IPS-18a (cell line): Measurements from ENCODE around the gene SSTR4.

Experiments
- H3K27ac ChIP-seq: one replicate; pipeline ENCODE4 v1.5.1; 2013; ENCODE audit warnings: low read length
- H3K27me3 ChIP-seq: one replicate; pipeline ENCODE4 v1.6.1; 2013; ENCODE audit warnings: mild to moderate bottlenecking, low read length; ENCODE audit not compliant: control insufficient read depth, insufficient read depth
- H3K36me3 ChIP-seq: one replicate; pipeline ENCODE4 v1.6.1; 2013; ENCODE audit warnings: low read depth, low read length; ENCODE audit not compliant: control insufficient read depth
- H3K4me1 ChIP-seq: one replicate; pipeline ENCODE4 v1.6.1; 2013; ENCODE audit warnings: low read depth, low read length; ENCODE audit not compliant: control insufficient read depth
- H3K4me3 ChIP-seq: one replicate; pipeline ENCODE4 v1.5.1; 2013; ENCODE audit warnings: low read length
- H3K9ac ChIP-seq: one replicate; pipeline ENCODE4 v1.6.1; 2013; ENCODE audit warnings: mild to moderate bottlenecking, low read length, moderate library complexity
- H3K9me3 ChIP-seq: one replicate; pipeline ENCODE4 v1.6.1; 2013; ENCODE audit warnings: low read depth, low read length; ENCODE audit not compliant: control insufficient read depth

Gene SSTR4

GRCh38 chr20:23060629-23061028 lies 25.5 kb downstream of the SSTR4 start:
- H3K4me3 ChIP-seq, result no peak overlapping the region
- H3K4me1 ChIP-seq, result peaks cover 22% of the 10 kb centered on the region
- H3K9ac ChIP-seq, result no peak overlapping the region
- H3K9me3 ChIP-seq, result no peaks in the 10 kb centered on the region
- H3K36me3 ChIP-seq, result no peaks in the 10 kb centered on the region
- no peak overlapping the region for H3K27ac ChIP-seq
- no peaks in the 10 kb centered on the region for H3K27me3 ChIP-seq

DNA sequence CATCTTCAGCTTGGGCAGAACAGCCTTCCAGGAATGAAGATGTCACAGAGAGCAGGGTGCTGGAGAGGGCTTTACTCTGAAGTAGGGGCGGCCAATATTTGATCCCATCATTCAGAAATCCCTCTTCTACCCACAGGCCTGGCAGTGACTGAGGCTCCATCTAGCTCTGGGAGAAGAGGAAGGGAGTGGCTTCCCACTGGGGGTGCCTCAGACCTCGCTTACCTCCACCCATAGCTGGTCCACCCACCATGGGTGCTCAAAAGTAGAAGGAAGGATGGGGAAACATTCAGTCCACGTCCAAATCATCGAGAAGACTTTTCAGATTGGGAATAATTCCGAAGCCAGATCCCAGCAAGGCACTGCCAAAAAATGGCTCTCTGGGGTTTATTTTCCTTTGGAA lies 26.1 kb downstream of the SSTR4 start:
- H3K36me3 ChIP-seq, result no peaks in the 10 kb centered on the region
- H3K4me1 ChIP-seq, result peaks cover 25% of the 10 kb centered on the region

DNA sequence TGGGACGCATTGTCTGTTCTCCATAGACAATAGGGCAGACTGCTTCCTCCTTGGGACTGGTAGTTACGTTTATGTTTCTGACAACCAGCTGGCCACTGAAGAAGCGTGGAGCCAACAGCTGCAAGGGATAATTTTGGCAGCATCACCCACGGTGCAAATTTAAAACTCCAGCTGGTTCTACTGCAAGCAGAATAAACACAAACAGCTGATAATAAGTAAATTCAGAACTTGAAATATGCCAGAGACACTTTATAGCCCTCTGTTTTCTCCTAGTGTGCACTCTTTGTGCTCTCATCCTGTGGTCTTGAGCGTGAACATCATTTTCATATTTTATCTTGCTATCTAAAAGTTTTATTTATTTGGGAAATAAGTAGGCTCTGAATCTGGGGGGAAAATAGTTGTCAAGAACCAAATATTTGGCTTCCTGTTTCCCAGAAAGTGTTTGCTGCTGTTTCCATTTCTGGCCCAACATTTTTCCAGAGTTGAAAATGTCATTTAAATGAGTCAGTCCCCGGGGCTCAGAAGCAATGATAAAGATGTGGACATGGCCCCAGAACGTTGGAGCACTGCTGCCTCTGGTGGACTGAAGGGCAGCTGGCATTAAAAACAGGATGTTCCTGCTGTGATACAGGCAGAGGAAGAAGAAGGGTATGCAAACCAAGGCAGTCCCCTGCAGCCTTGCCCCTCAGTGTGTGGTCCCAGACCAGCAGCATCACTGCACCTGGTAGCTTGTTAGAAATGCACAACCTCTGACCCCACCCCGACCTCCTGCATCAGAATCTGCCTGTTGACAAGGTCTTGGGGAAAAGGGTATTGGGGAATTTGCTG lies 26.8 kb downstream of the SSTR4 start:
- H3K27ac ChIP-seq, result no peak overlapping the region
- H3K27me3 ChIP-seq, result no peaks in the 10 kb centered on the region
- no peaks in the 10 kb centered on the region for H3K9me3 ChIP-seq
- H3K4me3 ChIP-seq, result no peak overlapping the region
- H3K36me3 ChIP-seq, result no peaks in the 10 kb centered on the region
- peaks cover 25% of the 10 kb centered on the region for H3K4me1 ChIP-seq
- H3K9ac ChIP-seq, result no peak overlapping the region

More for the DNA sequence above, 26.1 kb downstream of the SSTR4 start:
- no peak overlapping the region for H3K4me3 ChIP-seq
- H3K9ac ChIP-seq, result no peak overlapping the region
- no peaks in the 10 kb centered on the region for H3K27me3 ChIP-seq
- H3K9me3 ChIP-seq, result no peaks in the 10 kb centered on the region
- H3K27ac ChIP-seq, result no peak overlapping the region

DNA sequence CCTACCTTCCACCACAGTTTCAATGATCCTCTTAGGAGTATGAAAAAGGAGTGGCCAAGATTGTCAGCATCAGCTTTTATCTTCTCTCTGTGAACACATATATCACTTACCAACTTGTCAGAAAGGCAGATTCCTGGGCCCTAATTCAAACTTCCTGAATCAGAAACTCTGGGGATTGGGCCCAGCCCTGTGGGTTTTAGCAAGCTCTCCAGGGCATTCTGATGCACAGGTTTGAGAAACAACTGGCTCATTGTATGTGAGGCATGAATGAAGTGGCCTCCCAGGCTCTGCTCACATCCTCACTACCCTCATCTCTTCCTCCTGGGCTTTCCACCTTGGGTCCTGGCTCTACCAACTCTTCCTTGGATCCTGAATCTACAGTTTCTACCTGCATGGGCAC lies 27.5 kb downstream of the SSTR4 start:
- H3K9me3 ChIP-seq, result no peaks in the 10 kb centered on the region
- H3K27ac ChIP-seq, result no peak overlapping the region
- no peak overlapping the region for H3K4me3 ChIP-seq
- no peaks in the 10 kb centered on the region for H3K27me3 ChIP-seq
- no peak overlapping the region for H3K9ac ChIP-seq
- H3K4me1 ChIP-seq, result peaks cover 25% of the 10 kb centered on the region
- no peaks in the 10 kb centered on the region for H3K36me3 ChIP-seq

- H3K9me3 ChIP-seq, result no peaks in the 10 kb centered on the region
- no peaks in the 10 kb centered on the region for H3K36me3 ChIP-seq
- H3K4me1 ChIP-seq, result peaks cover 25% of the 10 kb centered on the region
- no peak overlapping the region for H3K27ac ChIP-seq
- H3K9ac ChIP-seq, result no peak overlapping the region
- H3K4me3 ChIP-seq, result no peak overlapping the region
- no peaks in the 10 kb centered on the region for H3K27me3 ChIP-seq
Observed at GRCh38 chr20:23063168-23063567, 28.1 kb downstream of the SSTR4 start.

DNA sequence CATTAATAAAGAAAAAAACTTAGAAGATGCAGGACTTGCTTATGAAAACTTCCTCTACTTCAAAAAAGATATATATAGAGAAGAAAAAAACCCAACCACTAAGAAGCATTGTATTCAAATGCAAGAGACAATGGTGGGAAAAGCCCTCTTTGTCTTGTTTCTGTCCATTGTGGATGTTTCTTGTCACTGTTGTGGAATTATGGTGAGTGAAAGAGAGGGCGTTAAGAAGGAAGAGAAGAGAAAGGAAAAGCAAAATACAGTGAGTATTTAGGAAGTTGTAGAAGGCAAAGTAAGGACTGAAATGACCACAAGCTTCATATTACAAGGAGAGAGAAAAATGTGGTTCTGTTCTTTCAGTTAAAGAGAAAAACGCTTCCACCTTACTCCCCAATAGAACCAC lies 28.5 kb downstream of the SSTR4 start:
- no peak overlapping the region for H3K4me3 ChIP-seq
- peaks cover 25% of the 10 kb centered on the region for H3K4me1 ChIP-seq
- no peak overlapping the region for H3K27ac ChIP-seq
- no peak overlapping the region for H3K9ac ChIP-seq
- H3K27me3 ChIP-seq, result no peaks in the 10 kb centered on the region
- no peaks in the 10 kb centered on the region for H3K9me3 ChIP-seq
- H3K36me3 ChIP-seq, result no peaks in the 10 kb centered on the region

DNA sequence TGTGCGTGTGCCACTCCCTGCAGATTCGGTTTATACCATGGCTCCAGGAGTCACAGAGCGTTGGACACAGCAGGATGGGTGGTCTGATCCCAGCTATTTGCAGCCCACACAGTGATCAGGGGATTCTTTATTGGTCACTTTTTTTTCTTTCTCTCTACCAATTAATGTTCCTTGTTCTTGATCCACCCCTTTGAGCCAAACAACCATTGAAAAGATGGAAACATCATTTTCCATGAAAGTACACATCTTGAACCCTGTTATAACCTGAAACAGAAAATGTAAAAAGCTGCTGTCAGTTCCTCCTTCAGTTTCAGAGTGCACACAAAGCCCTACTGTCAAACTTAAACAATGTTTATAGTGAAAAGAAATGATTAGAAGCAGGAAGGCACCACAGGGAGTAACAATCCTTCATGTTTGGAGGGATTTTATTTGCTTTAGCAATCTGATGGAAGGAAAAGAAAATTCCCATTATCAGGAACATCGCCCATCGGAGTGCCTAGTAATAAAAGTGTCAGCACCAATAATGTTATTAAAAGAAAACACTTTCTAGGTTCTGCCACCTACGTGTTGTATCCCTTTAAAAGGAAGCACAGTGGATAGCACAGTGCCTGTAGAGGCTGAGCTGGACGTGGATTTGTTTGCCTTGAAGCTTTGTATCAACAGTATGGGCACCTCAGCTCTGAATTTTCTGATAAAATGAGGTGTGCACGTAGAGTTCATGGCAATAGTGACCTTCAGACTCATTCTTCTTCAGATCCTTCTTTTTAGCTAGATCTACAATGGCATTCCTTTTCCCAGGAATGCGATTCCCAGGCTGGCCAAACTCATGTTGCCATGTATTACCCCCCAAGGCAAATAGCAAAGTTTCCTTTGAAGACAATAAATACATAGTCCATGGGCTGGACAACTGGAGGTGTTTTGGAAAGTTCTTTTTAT lies 30.4 kb downstream of the SSTR4 start:
- no peaks in the 10 kb centered on the region for H3K36me3 ChIP-seq
- H3K4me3 ChIP-seq, result no peak overlapping the region
- no peak overlapping the region for H3K27ac ChIP-seq
- no peak overlapping the region for H3K9ac ChIP-seq
- no peaks in the 10 kb centered on the region for H3K27me3 ChIP-seq
- H3K4me1 ChIP-seq, result peaks cover 25% of the 10 kb centered on the region
- H3K9me3 ChIP-seq, result no peaks in the 10 kb centered on the region

DNA sequence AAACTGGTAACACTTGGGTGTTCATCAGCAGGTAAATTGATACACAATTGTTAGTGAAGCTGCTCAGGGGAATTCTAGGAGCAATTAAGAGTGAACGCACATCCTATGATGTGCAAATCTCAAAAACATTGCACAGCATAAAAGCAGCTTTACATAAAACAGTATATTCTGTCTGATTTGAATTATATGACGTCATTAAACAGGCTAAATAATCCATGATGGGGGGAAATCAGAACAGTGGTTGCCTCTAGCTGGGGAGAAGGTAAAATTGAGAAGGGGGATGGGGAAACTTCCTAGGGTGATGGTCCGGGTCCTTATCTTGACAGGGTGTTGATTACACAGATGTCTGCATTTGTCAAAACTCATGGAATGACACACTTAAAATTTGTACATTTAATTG lies 31.7 kb downstream of the SSTR4 start:
- Histone ChIP-seq H3K27ac (no peak overlapping the region), H3K4me3 (no peak overlapping the region), H3K4me1 (peaks cover 19% of the 10 kb centered on the region), H3K9ac (no peak overlapping the region), H3K36me3 (no peaks in the 10 kb centered on the region), H3K9me3 (no peaks in the 10 kb centered on the region), H3K27me3 (no peaks in the 10 kb centered on the region)

DNA sequence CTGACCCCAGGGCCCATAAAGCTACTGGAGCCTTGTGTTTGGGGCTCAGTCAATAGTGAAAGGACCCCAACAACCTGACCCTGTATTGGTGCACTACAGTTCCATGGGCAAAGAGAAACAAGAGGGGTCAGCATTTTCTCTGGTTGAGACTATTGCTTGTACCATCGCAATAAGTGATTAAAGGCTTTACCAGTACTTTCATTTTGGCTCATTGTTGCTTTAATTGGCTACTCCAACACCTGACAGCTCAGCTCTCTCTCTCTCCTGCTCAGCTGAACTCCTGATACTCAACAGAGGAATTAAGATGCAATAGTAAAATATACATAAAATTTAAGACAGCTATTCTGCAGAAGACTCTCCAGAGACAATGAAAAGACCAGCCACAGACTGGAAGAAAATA lies 33.2 kb downstream of the SSTR4 start:
- H3K4me3 ChIP-seq, result no peak overlapping the region
- no peak overlapping the region for H3K9ac ChIP-seq
- no peaks in the 10 kb centered on the region for H3K36me3 ChIP-seq
- H3K27me3 ChIP-seq, result no peaks in the 10 kb centered on the region
- H3K4me1 ChIP-seq, result peaks cover 5% of the 10 kb centered on the region
- no peaks in the 10 kb centered on the region for H3K9me3 ChIP-seq
- no peak overlapping the region for H3K27ac ChIP-seq

GRCh38 chr20:23069108-23069507 lies 34.0 kb downstream of the SSTR4 start:
- Histone ChIP-seq H3K4me1 (peaks cover 3% of the 10 kb centered on the region), H3K36me3 (no peaks in the 10 kb centered on the region), H3K9me3 (no peaks in the 10 kb centered on the region), H3K4me3 (no peak overlapping the region), H3K27ac (no peak overlapping the region), H3K27me3 (no peaks in the 10 kb centered on the region), H3K9ac (no peak overlapping the region)

DNA sequence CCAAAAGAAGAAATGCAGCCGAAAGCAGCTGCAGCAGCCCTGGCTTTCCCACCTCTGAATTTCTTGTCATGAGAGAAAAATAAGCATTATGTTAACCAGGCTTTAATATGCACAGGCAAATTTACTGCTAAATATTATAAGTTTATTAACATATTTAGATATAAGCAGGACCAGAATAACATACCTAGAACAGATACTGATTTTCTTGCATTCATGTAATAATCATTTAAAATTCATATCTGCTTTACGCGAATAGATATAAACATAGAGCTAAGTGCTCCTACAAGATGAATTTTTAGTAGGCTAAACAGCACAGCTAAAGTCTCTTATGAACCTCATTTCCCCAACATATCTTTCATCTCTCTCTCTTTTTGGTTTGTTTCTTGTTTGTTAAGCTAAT lies 36.3 kb downstream of the SSTR4 start:
- no peaks in the 10 kb centered on the region for H3K36me3 ChIP-seq
- H3K9ac ChIP-seq, result no peak overlapping the region
- H3K27ac ChIP-seq, result no peak overlapping the region
- H3K4me1 ChIP-seq, result no peaks in the 10 kb centered on the region
- no peaks in the 10 kb centered on the region for H3K9me3 ChIP-seq
- H3K27me3 ChIP-seq, result no peaks in the 10 kb centered on the region
- no peak overlapping the region for H3K4me3 ChIP-seq
